Neural cell (in vitro differentiated cells): ENCODE measurements around the gene MTRF1.

ENCODE experiments used
- CTCF ChIP-seq: fragments of 450-650 bp; IDR thresholded peaks from 2 replicates; pipeline ENCODE4 v1.5.1; 2014; ENCODE audit warnings: antibody characterized with exemption, mild to moderate bottlenecking, moderate library complexity; ENCODE audit not compliant: poor library complexity, severe bottlenecking
- EP300 ChIP-seq: fragments of 450-650 bp; conservative IDR thresholded peaks from 2 replicates; pipeline ENCODE4 v1.6.1; 2014; ENCODE audit warnings: antibody characterized with exemption, mild to moderate bottlenecking, moderate library complexity; ENCODE audit not compliant: poor library complexity, severe bottlenecking
- RAD21 ChIP-seq: fragments of 450-650 bp; conservative IDR thresholded peaks from 2 replicates; pipeline ENCODE4 v1.6.1; 2014; ENCODE audit warnings: antibody characterized with exemption, mild to moderate bottlenecking, moderate library complexity
- REST ChIP-seq: IDR thresholded peaks from 2 replicates; pipeline ENCODE4 v1.6.1; 2012; ENCODE audit warnings: borderline replicate concordance

GRCh38 chr13:41312176-41312500 is 48.8 kb upstream of the MTRF1 start:
- TF ChIP-seq CTCF (no peak), REST (no peak), RAD21 (no peak), EP300 (no peak)
